SK-N-MC (cell line): ENCODE data around the gene NME9.

Source experiments
- DNase-seq: peaks from one replicate; pipeline ENCODE4 v3.0.0-alpha.2; 2011; ENCODE audit warnings: low read depth, low spot score
- H3K27ac ChIP-seq: fragments of 200-600 bp; sonication (generic); 2 replicates; pipeline ENCODE4 v1.5.1; 2016; ENCODE audit warnings: mixed run types
- H3K36me3 ChIP-seq: fragments of 200-600 bp; sonication (generic); 2 replicates; pipeline ENCODE4 v1.6.1; 2017; ENCODE audit warnings: antibody characterized with exemption, low read length, mixed read lengths; ENCODE audit not compliant: insufficient read depth
- H3K4me3 ChIP-seq: fragments of 200-600 bp; sonication (generic); 2 replicates; pipeline ENCODE4 v1.5.1; 2016
- H3K9ac ChIP-seq: fragments of 200-600 bp; sonication (generic); 2 replicates; pipeline ENCODE4 v1.8.0; 2017; ENCODE audit warnings: mixed run types, mixed read lengths; ENCODE audit not compliant: insufficient read length
- H3K9me3 ChIP-seq: fragments of 200-600 bp; sonication (generic); 2 replicates; pipeline ENCODE4 v1.6.1; 2017; ENCODE audit warnings: low read depth, mild to moderate bottlenecking, antibody characterized with exemption, low read length, moderate library complexity, mixed read lengths
- EZH2 ChIP-seq: fragments of 200-600 bp; sonication (generic); IDR thresholded peaks from one replicate; pipeline ENCODE4 v1.6.1; 2017; ENCODE audit warnings: antibody characterized with exemption
- FOXP2 ChIP-seq: optimal IDR thresholded peaks from 2 replicates; pipeline ENCODE3; 2011; ENCODE audit warnings: mild to moderate bottlenecking, moderate library complexity; ENCODE audit not compliant: insufficient read depth; ENCODE audit errors: extremely low read length, control extremely low read depth
- POLR2AphosphoS5 ChIP-seq: IDR thresholded peaks from 2 replicates; pipeline ENCODE4 v1.6.1; 2012; ENCODE audit warnings: mild to moderate bottlenecking, low read depth, low read length, borderline replicate concordance

NME9 gene

GRCh38 chr3:138365253-138365555 is 35.6 kb upstream of the NME9 start:
- Histone ChIP-seq H3K36me3 (no peaks in the 10 kb centered on the region), H3K9me3 (no peaks in the 10 kb centered on the region), H3K27ac (no peak overlapping the region), H3K9ac (no peak overlapping the region), H3K4me3 (no peak overlapping the region)
- no peak for TF ChIP-seq FOXP2
- no peak for DNase-seq

GRCh38 chr3:138364356-138365252 is 35.0 kb upstream of the NME9 start:
- TF ChIP-seq POLR2AphosphoS5 = no peak
- TF ChIP-seq EZH2 = no peak
- no peak for TF ChIP-seq FOXP2

GRCh38 chr3:138363322-138363721 is 33.7 kb upstream of the NME9 start:
- no peak overlapping the region for H3K9ac ChIP-seq
- H3K9me3 ChIP-seq = no peaks in the 10 kb centered on the region
- no peaks in the 10 kb centered on the region for H3K36me3 ChIP-seq
- no peak for DNase-seq
- H3K4me3 ChIP-seq = no peak overlapping the region
- no peak overlapping the region for H3K27ac ChIP-seq
- TF ChIP-seq FOXP2 = no peak
- TF ChIP-seq EZH2 = no peak
- no peak for TF ChIP-seq POLR2AphosphoS5

More at GRCh38 chr3:138364356-138365252, 35.0 kb upstream of the NME9 start:
- Histone ChIP-seq H3K9ac (no peak overlapping the region), H3K36me3 (no peaks in the 10 kb centered on the region), H3K27ac (no peak overlapping the region), H3K9me3 (no peaks in the 10 kb centered on the region), H3K4me3 (no peak overlapping the region)
- DNase-seq = no peak

GRCh38 chr3:138362538-138362937 is 32.9 kb upstream of the NME9 start:
- Histone ChIP-seq H3K27ac (no peak overlapping the region), H3K9me3 (no peaks in the 10 kb centered on the region), H3K4me3 (no peak overlapping the region), H3K9ac (no peak overlapping the region), H3K36me3 (no peaks in the 10 kb centered on the region)
- no peak for DNase-seq
- TF ChIP-seq POLR2AphosphoS5 (no peak), EZH2 (no peak), FOXP2 (no peak)

GRCh38 chr3:138361561-138361971 is 31.9 kb upstream of the NME9 start:
- DNase-seq = no peak
- TF ChIP-seq POLR2AphosphoS5 = no peak
- no peak for TF ChIP-seq FOXP2
- no peak for TF ChIP-seq EZH2
- Histone ChIP-seq H3K9ac (no peak overlapping the region), H3K27ac (no peak overlapping the region), H3K36me3 (no peaks in the 10 kb centered on the region), H3K9me3 (no peaks in the 10 kb centered on the region), H3K4me3 (no peak overlapping the region)

- DNase-seq = no peak
- Histone ChIP-seq H3K27ac (no peak overlapping the region), H3K9ac (no peak overlapping the region)
Measured at GRCh38 chr3:138360869-138361525, 31.3 kb upstream of the NME9 start.

GRCh38 chr3:138359919-138360868 is 30.5 kb upstream of the NME9 start:
- Histone ChIP-seq H3K4me3 (no peak overlapping the region), H3K36me3 (no peaks in the 10 kb centered on the region), H3K9ac (no peak overlapping the region), H3K27ac (no peak overlapping the region), H3K9me3 (no peaks in the 10 kb centered on the region)
- DNase-seq = no peak
- TF ChIP-seq EZH2 (no peak), POLR2AphosphoS5 (no peak)

More at GRCh38 chr3:138360869-138361525, 31.3 kb upstream of the NME9 start:
- Histone ChIP-seq H3K9me3 (no peaks in the 10 kb centered on the region), H3K4me3 (no peak overlapping the region), H3K36me3 (no peaks in the 10 kb centered on the region)
- TF ChIP-seq EZH2 (no peak), POLR2AphosphoS5 (no peak), FOXP2 (no peak)

GRCh38 chr3:138359148-138359918 is 29.7 kb upstream of the NME9 start:
- Histone ChIP-seq H3K36me3 (no peaks in the 10 kb centered on the region), H3K27ac (no peak overlapping the region), H3K4me3 (no peak overlapping the region), H3K9ac (no peak overlapping the region), H3K9me3 (no peaks in the 10 kb centered on the region)
- TF ChIP-seq POLR2AphosphoS5 (no peak), FOXP2 (no peak), EZH2 (no peak)
- no peak for DNase-seq
